GM12878 (cell line): ENCODE measurements around the gene STAM2.

ENCODE experiments used
- BMI1 ChIP-seq: fragments of 450-650 bp; IDR thresholded peaks from 2 replicates; pipeline ENCODE4 v1.6.1; 2016; ENCODE audit warnings: mild to moderate bottlenecking, moderate library complexity, borderline replicate concordance
- CTCF ChIP-seq, 3 experiments: IDR thresholded peaks in 2 of 3; conservative IDR thresholded peaks in 1 of 3; 2 replicates each; pipeline ENCODE4 v1.5.1; 2011; ENCODE audit warnings: low read depth in 3 of 3, low read length in 3 of 3, mild to moderate bottlenecking in 3 of 3, control low read depth in 2 of 3, moderate library complexity in 2 of 3, inconsistent platforms in 1 of 3, mixed read lengths in 1 of 3; ENCODE audit not compliant: control insufficient read depth in 2 of 3, insufficient read depth in 1 of 3; ENCODE audit errors: extremely low read depth in 1 of 3
- EZH2 ChIP-seq: IDR thresholded peaks from 2 replicates; pipeline ENCODE4 v1.6.1; 2012; ENCODE audit warnings: low read depth, mild to moderate bottlenecking, control low read depth, inconsistent platforms, low read length, borderline replicate concordance; ENCODE audit not compliant: control insufficient read depth
- IRF5 ChIP-seq: fragments of 450-650 bp; IDR thresholded peaks from 2 replicates; pipeline ENCODE4 v1.6.1; 2017; ENCODE audit warnings: borderline replicate concordance
- JUND ChIP-seq: IDR thresholded peaks from 2 replicates; pipeline ENCODE4 v1.6.1; 2012; ENCODE audit warnings: low read depth, mild to moderate bottlenecking, low read length, improper control_type of control experiment, moderate library complexity
- MAX ChIP-seq: IDR thresholded peaks from 2 replicates; pipeline ENCODE4 v1.6.1; 2012; ENCODE audit warnings: low read depth, low read length, improper control_type of control experiment
- MTA2 ChIP-seq: fragments of 450-650 bp; IDR thresholded peaks from 2 replicates; pipeline ENCODE4 v1.6.1; 2016; ENCODE audit warnings: low read depth, mild to moderate bottlenecking, moderate library complexity
- NFYB ChIP-seq: IDR thresholded peaks from 2 replicates; pipeline ENCODE4 v1.6.1; 2011; ENCODE audit warnings: low read depth, mild to moderate bottlenecking, low read length, improper control_type of control experiment, moderate library complexity; ENCODE audit not compliant: insufficient read depth
- PBX3 ChIP-seq: IDR thresholded peaks from 2 replicates; pipeline ENCODE4 v1.6.1; 2011; ENCODE audit warnings: mild to moderate bottlenecking, low read depth, low read length, moderate library complexity; ENCODE audit not compliant: insufficient replicate concordance
- POLR2AphosphoS5 ChIP-seq: IDR thresholded peaks from 2 replicates; pipeline ENCODE4 v1.6.1; 2011; ENCODE audit warnings: mild to moderate bottlenecking, low read length, inconsistent platforms
- RCOR1 ChIP-seq: conservative IDR thresholded peaks from 2 replicates; pipeline ENCODE4 v1.6.1; 2012; ENCODE audit warnings: low read depth, low read length, improper control_type of control experiment
- SPI1 ChIP-seq: IDR thresholded peaks from 2 replicates; pipeline ENCODE4 v1.6.1; 2011; ENCODE audit warnings: low read depth, mild to moderate bottlenecking, low read length, moderate library complexity, borderline replicate concordance; ENCODE audit not compliant: insufficient read depth
- ZBTB33 ChIP-seq: fragments of 450-650 bp; IDR thresholded peaks from 2 replicates; pipeline ENCODE4 v1.6.1; 2017; ENCODE audit warnings: mild to moderate bottlenecking

GRCh38 chr2:152167065-152167464 is 8.5 kb downstream of the STAM2 start:
- TF ChIP-seq ZBTB33 (no peak), RCOR1 (no peak), NFYB (no peak), CTCF (IDR thresholded peaks at IDR 0.05 in 2 of 3, conservative IDR thresholded peaks at IDR 0.05 in 1 of 3; ENCODE audit: control insufficient read depth in 2 of 3, extremely low read depth in 1 of 3, insufficient read depth in 1 of 3, low read depth in 3 of 3, low read length in 3 of 3) (no peak), MAX (no peak), SPI1 (no peak), BMI1 (no peak), IRF5 (no peak), JUND (no peak), EZH2 (no peak), PBX3 (no peak), MTA2 (no peak), POLR2AphosphoS5 (no peak)
